ENCODE measurements around the gene RAPGEF2.
"Not testable (repeated sequence)": the region's sequence is repeated elsewhere in the genome, so short reads cannot be mapped to it uniquely, and the experiment has no call there.

Gene RAPGEF2

DNA sequence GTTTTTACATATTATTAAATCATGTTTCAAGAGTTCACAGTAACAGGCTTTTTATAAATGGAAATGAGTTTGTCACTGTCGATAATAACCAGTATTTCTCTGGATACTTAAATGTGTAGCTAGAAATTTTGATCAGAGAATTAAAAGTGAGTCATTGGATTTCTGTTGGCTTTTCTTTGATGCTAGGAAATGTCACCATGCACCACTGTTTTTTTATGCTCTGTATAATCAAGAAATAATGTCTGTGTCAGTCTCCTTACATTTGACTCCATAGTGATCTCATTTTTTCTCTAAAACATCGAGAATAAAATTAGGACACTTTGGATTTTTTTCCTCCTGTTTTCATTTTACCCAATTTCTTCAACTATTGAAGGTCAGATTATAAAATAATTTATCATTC is 234.2 kb downstream of the RAPGEF2 start:
- no peak for DNase-seq

DNA sequence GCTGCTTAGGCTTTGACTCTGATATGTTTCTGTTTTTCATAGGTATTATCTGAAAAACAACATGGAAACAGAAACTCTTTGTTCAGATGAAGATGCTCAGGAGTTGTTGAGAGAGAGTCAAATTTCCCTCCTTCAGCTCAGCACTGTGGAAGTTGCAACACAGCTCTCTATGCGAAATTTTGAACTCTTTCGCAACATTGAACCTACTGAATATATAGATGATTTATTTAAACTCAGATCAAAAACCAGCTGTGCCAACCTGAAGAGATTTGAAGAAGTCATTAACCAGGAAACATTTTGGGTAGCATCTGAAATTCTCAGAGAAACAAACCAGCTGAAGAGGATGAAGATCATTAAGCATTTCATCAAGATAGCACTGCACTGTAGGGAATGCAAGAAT is 238.6 kb downstream of the RAPGEF2 start:
- peak; percentile 30 for DNase-seq

DNA sequence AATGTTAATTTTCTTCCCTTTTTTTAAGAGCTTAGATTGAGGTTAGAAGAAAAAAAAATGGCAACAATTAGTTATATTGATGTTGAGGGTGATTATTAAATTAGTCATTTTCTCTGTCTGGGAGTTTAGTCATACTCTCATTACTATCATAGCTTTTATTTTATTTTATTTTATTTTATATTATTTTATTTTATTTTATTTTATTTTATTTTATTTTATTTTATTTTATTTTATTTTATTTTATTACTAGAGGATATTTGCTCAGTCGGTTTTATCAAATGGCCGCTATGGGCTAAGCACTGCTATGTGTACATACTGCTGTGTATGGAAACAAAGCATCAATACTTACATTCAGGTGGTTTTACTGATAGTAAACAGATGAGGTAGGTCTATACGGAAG is 239.5 kb downstream of the RAPGEF2 start:
- DNase-seq = no peak

DNA sequence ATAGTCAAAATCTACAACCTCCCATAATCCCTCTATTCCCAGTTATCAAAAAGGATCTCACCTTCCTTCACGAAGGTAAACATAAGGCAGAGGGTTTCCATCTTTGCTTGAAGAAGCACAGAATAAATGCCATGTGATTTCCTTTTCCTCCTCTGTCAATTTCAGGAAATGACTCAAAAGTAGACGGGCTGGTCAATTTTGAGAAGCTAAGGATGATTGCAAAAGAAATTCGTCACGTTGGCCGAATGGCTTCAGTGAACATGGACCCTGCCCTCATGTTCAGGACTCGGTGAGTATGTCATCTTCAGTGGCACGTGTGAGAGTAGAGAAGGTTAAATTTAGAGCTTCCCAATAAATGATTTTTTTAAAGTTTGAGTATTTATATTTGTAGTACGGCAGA is 240.2 kb downstream of the RAPGEF2 start:
- DNase-seq = no peak

DNA sequence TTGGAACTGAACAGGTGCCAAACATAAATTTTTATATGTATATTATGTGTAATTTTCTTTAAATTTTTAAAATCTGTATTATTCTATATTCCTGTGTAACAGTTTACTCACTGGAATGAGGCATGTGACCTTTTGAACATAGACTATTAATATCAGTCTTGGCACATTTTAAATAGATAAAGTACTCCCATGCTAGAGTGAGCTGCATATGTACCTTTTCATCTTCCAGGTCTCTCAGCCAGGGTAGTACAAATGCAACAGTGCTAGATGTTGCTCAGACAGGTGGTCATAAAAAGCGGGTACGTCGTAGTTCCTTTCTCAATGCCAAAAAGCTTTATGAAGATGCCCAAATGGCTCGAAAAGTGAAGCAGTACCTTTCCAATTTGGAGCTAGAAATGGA is 242.0 kb downstream of the RAPGEF2 start:
- DNase-seq = no peak

DNA sequence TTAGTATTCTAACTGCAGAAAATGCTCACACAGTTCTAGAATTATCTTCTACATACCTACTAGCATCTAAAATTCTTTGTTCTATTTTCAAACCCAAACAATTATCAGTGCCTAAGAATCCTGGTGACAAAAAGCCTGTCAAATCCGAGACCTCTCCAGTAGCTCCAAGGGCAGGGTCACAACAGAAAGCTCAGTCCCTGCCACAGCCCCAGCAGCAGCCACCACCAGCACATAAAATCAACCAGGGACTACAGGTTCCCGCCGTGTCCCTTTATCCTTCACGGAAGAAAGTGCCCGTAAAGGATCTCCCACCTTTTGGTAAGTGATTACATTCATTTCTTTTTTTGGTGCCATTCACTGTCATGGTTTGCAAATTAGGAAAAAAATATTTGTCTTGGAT is 243.8 kb downstream of the RAPGEF2 start:
- no peak for DNase-seq

DNA sequence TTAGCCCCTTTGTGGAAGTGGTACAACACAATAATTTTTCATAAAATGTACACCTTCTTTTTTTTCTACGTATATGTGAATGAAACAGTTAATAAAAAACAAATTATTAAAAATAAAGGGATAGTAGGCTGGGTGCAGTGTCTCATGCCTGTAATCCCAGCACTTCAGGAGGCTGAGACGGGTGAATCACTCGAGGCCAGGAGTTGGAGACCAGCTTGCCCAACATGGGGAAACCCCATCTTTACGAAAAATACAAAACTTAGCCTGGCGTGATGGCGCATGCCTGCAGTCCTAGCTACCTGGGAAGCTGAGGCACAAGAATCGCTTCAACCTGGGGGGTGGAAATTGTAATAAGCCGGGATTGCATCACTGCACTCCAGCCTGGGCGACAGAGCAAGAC is 244.9 kb downstream of the RAPGEF2 start:
- no peak for DNase-seq

DNA sequence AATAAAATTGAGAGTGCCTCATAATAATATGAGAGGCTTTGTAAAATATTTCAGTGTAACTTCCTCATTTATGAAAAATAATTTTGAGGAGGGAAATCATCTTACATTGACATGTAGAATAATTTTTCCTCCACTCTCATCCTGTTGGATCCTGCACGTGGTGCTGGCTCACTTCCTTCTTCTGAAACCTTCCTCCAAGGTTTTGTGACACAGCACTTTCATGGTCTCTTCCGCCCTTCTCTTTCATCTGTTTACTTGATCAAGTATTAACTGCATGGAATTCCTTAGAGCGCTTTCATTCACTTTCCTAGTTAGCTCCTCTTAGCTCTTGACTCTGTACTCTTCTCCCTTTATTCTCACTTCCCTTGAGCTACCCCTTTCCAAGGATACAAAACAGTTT is 246.5 kb downstream of the RAPGEF2 start:
- no peak for DNase-seq

DNA sequence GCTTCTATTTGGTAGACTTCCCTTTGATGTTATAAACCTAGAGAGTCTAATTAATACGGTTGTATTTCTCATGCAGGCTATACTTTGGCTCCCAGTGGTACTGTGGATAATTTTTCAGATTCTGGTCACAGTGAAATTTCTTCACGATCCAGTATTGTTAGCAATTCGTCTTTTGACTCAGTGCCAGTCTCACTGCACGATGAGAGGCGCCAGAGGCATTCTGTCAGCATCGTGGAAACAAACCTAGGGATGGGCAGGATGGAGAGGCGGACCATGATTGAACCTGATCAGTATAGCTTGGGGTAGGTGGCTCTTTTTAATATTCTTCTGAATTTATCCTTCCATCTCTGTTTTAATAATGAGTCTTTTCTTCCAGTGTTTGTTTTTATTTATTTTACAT is 249.7 kb downstream of the RAPGEF2 start:
- no peak for DNase-seq

DNA sequence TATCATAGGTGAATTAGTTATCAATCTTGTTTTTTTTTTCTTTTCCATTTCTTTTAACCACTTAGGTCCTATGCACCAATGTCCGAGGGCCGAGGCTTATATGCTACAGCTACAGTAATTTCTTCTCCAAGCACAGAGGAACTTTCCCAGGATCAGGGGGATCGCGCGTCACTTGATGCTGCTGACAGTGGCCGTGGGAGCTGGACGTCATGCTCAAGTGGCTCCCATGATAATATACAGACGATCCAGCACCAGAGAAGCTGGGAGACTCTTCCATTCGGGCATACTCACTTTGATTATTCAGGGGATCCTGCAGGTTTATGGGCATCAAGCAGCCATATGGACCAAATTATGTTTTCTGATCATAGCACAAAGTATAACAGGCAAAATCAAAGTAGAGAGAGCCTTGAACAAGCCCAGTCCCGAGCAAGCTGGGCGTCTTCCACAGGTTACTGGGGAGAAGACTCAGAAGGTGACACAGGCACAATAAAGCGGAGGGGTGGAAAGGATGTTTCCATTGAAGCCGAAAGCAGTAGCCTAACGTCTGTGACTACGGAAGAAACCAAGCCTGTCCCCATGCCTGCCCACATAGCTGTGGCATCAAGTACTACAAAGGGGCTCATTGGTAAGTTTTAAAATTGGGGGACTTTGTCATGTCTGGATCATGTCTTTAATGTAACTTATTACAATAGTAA is 250.7 kb downstream of the RAPGEF2 start:
- DNase-seq = no peak

DNA sequence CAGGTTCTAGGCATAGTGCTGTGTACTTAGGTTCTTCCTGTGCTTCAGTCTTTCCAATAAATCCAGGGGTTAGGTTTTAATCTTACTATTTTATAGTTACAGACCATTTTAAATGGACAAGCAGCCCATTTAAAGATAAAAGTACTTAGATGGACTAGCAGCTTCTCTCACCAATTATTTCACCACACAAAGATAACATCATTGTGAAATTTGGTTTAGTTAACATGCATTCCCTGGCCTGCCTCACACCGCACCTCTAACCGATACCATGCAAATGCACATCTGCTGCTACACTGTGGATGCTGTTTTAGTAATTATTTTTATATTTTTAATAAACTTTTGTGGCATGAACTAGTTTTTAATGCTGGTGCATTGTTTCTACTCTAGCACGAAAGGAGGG is 252.6 kb downstream of the RAPGEF2 start:
- no peak for DNase-seq

DNA sequence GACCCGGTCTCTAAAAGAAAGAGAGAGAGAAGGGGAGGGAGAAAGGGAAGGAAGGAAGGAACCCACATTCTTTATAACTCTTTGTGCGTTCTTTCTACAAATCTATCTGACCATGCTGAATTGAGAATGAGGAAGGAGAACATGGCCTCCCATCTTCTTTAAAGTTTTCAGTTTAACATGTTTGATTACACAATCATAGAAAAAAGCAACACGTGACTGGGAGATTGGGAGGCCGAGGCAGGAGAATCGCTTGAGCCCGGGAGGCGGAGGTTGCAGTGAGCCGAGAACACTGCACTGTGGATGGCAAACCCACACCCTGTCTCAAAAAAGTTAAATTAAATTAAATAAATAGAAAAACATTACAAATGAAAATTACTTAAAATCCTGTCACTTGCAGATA is 254.5 kb downstream of the RAPGEF2 start:
- no peak for DNase-seq

DNA sequence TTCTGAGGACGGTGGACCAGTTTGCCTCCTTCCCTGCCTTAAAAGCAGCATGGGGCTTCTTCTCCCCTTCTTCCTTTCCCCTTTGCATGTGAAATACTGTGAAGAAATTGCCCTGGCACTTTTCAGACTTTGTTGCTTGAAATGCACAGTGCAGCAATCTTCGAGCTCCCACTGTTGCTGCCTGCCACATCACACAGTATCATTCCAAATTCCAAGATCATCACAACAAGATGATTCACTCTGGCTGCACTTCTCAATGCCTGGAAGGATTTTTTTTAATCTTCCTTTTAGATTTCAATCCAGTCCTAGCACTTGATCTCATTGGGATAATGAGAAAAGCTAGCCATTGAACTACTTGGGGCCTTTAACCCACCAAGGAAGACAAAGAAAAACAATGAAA is 255.3 kb downstream of the RAPGEF2 start:
- peak; percentile 88 for DNase-seq

DNA sequence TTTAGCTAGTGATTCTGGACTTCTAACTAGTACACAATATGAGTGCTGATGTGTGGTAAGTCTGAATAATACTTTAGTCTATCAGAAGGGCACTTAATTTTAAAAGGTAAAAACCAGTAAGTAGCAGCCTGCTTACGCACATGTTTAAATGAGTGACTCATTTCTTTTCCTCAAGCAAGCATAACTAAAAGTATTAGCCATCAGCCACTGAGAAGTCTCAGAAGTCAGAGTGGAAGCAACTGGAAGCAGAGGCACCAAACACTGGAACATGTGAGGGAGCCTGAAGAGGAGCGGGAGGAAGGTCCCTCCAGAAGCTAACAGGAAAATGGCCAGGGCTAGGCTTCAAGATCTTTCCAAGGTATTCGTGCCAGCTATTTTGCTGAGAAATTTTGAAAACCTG is 257.7 kb downstream of the RAPGEF2 start:
- DNase-seq = peak; percentile 91

DNA sequence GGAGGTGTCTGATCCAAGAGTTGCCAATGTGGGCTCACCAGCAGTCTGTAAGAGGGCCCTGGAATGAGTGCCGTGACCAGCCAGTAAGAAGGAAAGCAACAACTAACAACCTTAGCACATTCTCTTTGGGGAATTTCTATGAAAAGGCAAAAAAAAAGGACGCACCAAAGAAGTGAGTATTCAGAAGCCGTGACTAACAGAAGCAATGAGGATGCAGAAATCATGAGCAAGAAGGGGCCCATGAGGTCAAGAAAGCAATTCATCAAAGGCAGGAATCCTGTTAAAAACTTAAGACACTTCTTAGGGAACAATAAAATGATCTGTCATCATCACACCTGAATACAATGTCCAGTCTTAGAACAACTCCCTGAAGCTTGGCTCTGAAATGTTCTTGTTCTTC is 260.5 kb downstream of the RAPGEF2 start:
- peak; percentile 89 for DNase-seq

DNA sequence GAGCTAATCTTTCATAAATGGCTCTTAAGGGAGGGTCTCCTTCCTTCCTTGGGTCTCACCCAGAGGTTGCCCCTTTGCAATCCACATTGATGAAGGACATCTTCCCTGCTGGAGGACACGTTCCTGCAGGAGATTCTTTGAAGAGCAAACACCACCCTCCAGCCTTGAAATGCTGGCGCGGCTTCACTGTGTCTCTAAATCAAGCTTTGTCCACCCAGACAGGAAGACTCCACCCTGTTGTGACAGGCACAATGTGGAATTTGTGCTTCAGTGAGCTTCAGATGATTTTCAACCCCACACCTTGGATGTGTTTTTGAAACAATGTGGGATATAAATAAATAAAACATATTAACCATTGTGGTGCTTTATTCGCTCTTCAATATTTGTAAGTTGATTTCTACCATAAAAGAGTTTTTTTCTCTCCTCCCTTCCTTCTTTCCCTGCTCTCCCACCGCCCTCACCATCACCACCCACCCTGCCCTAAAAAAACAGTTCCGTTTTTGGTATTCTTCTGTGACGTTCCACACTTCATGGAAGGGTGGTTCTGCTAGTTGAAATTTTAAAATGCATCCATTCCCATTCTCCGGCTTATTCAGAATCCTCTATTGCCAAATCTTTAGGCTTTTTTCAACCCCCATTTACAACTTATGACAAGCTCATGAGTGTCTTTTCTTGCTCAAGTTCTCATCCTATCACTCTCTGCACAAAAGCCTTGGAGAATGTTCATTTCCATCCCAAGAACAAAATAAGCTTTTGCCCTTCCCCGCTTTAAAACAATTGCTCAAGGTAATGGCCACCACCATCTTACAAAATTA is 264.3 kb downstream of the RAPGEF2 start:
- peak; percentile 41 for DNase-seq

DNA sequence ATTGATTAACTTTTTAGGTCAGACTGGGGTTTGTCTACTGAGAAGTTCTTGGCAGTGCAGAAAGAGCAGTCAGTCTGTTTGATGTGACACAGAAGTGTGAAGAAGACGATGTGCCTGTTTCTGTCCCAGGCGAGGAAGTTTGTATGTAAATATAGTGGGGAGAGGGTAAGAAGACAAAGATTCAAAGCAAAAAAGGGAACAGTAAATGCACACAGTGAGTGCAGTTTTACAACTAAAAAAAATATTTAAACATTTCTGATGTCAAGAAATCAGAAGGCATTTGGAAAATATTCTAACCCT is 264.9 kb downstream of the RAPGEF2 start:
- no peak for DNase-seq

DNA sequence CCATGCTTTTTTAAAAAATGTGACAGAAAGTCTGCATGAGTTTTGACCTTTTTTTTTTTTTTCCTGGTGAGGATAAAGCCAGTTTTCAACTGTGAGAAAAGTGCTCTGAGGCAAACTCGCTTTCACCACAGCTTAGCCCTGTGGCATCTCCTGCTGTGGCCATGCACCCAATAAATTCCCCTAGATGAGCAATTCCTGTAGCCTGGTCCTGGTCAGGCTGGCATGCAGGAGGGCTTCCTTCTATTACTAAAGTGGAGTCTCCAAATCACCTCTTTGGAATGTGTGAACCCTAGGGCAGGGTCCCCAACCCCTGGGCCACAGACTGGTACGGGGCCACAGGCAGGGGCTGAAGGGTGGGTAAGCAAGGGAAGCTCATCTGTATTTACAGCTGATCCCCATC is 265.4 kb downstream of the RAPGEF2 start:
- DNase-seq = no peak

DNA sequence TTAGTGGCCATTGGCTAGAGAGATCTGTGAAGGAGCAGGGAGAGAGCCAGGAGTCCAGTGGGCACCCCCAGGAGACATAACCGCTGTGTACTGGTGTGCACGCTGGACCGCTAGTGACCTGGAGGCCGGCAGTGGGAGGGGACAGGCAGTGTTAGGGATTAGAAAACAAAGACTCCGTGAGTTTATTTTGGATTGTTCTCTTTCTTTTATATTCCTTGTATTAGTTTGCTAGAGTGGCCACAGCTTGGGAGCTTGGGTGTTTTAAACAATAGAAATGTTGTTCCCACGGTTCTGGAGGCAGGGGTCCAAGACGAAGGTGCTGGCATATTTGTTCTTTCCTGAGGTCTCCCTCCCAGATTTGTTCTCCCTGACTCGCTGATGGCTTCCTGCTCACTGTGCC is 266.4 kb downstream of the RAPGEF2 start:
- no peak for DNase-seq

DNA sequence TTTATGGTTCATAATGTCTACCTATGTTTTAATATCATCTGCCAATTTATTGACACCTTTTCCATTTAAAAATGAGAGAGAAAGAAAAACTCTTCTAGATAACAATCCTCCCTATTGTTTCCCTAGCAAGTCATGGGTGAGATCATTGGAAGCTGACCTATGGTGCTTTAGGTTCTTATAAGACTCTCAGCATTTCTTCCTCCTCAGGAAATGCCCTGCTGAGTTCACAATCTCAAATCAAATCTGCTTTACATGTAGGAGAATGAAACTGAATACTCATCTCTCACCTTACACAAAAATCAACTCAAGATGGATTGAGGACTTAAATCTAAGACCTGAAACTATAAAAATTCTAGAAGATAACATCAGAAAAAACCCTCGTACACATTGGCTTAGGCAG is 267.4 kb downstream of the RAPGEF2 start:
- no peak for DNase-seq

DNA sequence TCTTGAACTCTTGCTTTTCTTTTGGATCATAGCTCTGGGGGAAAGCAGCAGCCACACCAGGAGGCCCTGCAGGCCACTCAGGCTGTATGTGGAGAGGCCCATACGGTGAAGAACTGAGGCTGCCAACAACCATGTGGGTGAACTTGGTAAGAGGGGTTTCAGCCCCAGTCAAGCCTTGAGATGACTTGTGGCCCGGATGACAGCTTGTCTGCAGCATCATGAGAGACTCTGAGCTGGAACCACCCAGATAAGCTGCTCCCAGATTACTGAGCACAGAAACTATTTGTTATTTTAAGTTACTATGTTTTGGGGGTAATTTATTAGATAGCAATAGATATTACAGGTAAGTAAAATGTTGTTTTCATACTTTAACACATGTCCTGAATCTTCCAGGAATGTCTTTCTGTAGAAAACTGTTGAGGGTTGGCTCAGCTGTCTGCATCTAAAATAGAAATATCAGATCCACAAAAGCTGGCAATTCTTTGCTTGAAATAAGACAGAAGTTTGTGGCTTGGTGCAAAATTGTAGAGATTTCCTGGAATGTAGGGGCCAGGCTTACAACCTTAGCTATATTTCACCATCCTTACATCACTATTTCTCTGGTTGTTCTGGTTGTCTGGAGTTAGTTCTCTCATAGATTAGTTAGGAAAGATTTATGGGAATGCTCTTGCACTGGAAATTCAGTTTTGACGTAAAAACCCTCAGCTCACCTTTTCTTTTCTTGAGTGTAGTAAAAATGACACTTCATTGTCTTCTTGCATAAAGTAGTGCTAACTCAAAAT is 272.1 kb downstream of the RAPGEF2 start:
- DNase-seq = peak; percentile 96

DNA sequence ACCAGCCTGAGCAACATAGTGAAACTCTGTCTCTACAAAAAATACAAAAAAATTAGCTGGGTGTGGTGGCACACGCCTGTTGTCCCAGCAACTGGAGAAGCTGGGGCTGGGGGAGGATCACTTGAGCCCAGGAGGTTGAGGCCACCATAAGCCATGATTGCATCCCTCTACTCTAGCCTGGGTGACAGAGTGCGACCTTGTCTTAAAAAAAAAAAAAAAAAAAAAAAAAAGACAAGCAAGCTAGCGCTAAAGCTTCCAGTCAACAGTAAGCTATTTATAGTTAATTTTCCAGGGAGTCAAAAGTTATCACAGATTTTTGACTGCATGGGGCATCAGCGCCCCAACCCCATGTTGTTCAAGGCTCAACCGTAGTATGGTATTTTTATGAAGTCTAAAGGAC is 273.4 kb downstream of the RAPGEF2 start:
- no peak for DNase-seq

DNA sequence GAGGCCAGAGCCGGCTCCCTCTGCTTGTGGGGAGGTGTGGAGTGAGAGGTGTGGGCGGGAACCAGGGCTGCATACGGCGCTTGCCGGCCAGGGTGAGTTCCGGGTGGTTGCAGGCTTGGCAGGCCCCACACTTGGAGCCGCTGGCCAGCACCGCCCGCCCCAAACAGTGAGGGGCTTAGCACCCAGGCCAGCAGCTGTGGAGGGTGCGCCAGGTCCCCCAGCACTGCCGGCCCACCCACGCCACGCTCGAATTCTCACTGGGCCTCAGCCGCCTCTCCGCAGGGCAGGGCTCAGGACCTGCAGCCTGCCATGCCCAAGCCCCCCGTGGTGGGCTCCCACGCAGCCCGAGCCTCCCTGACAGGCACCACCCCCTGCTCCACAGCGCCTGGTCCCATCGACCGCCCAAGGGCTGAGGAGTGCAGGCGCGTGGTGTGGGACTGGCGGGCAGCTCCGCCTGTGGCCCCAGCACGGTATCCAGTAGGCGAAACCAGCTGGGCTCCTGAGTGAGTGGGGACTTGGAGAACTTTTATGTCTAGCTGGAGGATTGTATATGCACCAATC is 275.3 kb downstream of the RAPGEF2 start:
- DNase-seq = no peak

DNA sequence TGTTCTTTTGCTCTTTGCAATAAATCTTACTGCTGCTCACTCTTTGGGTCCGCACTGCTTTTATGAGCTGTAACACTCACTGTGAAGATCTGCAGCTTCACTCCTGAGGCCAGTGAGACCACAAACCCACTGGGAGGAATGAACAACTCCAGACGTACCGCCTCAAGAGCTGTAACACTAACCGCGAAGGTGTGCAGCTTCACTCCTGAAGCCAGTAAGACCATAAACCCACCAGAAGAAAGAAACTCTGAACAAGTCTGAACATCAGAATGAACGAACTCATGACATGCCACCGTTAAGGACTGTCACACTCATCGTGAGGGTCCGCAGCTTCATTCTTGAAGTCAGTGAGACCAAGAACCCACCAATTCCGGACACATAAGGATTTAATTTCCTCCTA is 276.2 kb downstream of the RAPGEF2 start:
- not testable (repeated sequence) for DNase-seq

Data from fibroblast of upper back skin (primary cell).